B cell (primary cell): Measurements from ENCODE around the gene PHOSPHO1. TPM values are rescaled to one million over a fixed set of nuclear protein-coding genes. Genes with fewer than 3 reads are reported as not detected.
A peak's percentile ranks its signal among the peaks of the same experiment; 100 is the strongest.

ENCODE experiments used
- ATAC-seq: fragments of 200-7000 bp; cut with Tn5 transposase; one replicate; pipeline ENCODE4 v1.10.0; 2021; ENCODE audit warnings: low read depth, mild to moderate bottlenecking, moderate number of reproducible peaks, moderate library complexity
- CTCF ChIA-PET: fragments of 350-600 bp; sonication (Branson Sonifier 250); formaldehyde crosslinking; loops from one replicate; lab custom pipeline; 2021; ENCODE audit warnings: antibody characterized with exemption, inconsistent platforms; lab: Charles Lee
- POLR2A ChIA-PET: fragments of 350-600 bp; sonication (Branson Sonifier 250); formaldehyde crosslinking; loops from one replicate; lab custom pipeline; 2021; ENCODE audit warnings: antibody characterized with exemption; lab: Charles Lee
- DNase-seq: peaks from one replicate; pipeline ENCODE4 v3.0.0; 2013
- H2AFZ ChIP-seq: 2 replicates; pipeline ENCODE4 v1.6.1; 2012; ENCODE audit warnings: mild to moderate bottlenecking, low read depth, low read length; ENCODE audit not compliant: insufficient read depth, poor library complexity, severe bottlenecking
- H3K27ac ChIP-seq, 2 donors: 1 replicate in 1 of 2; 2 replicates in 1 of 2; pipeline ENCODE4 v1.5.1; 2012 to 2013; ENCODE audit warnings: low read length in 2 of 2, mild to moderate bottlenecking in 2 of 2, moderate library complexity in 1 of 2
- H3K27me3 ChIP-seq, 4 experiments: fragments of 200-600 bp in 1 of 4; sonication (generic) in 1 of 4; replicated peaks in 1 of 4; 1 replicate in 2 of 4; 2 replicates in 2 of 4; pipeline versions ENCODE4 v1.6.1 to v1.7.0; 2013 to 2016; ENCODE audit warnings: low read length in 3 of 4, mild to moderate bottlenecking in 2 of 4, mixed read lengths in 1 of 4, moderate library complexity in 1 of 4; ENCODE audit not compliant: insufficient read depth in 4 of 4, control insufficient read depth in 3 of 4; ENCODE audit errors: control extremely low read depth in 1 of 4
- H3K36me3 ChIP-seq, 2 experiments: replicated peaks in 1 of 2; 1 replicate in 1 of 2; 2 replicates in 1 of 2; pipeline versions ENCODE4 v1.6.1 to v1.7.1; 2013; ENCODE audit warnings: low read length in 1 of 2; ENCODE audit not compliant: insufficient read depth in 2 of 2, control insufficient read depth in 1 of 2; ENCODE audit errors: control extremely low read depth in 1 of 2, extremely low read depth in 1 of 2
- H3K4me1 ChIP-seq, 2 donors: fragments of 200-600 bp in 1 of 2; sonication (generic) in 1 of 2; 1 replicate in 1 of 2; 2 replicates in 1 of 2; pipeline versions ENCODE4 v1.5.1 to v1.6.1; 2013 to 2017; ENCODE audit warnings: low read length in 2 of 2; ENCODE audit not compliant: control insufficient read depth in 2 of 2, insufficient read depth in 2 of 2
- H3K4me2 ChIP-seq: replicated peaks from 2 replicates; pipeline ENCODE3; 2012; ENCODE audit warnings: mild to moderate bottlenecking, low read depth, low read length; ENCODE audit not compliant: poor library complexity, severe bottlenecking
- H3K4me3 ChIP-seq, 5 experiments: fragments of 200-600 bp in 1 of 5; sonication (generic) in 1 of 5; 1 replicate in 3 of 5; 2 replicates in 2 of 5; pipeline versions ENCODE4 v1.5.1 to v1.7.0; 2011 to 2016; ENCODE audit warnings: low read length in 4 of 5, mild to moderate bottlenecking in 4 of 5, low read depth in 2 of 5, control low read depth in 1 of 5, moderate library complexity in 1 of 5; ENCODE audit not compliant: insufficient read depth in 1 of 5; ENCODE audit errors: control extremely low read depth in 1 of 5, extremely low read depth in 1 of 5
- H3K79me2 ChIP-seq: fragments of 200-600 bp; sonication (generic); one replicate; pipeline ENCODE4 v1.6.0; 2016; ENCODE audit warnings: low read length; ENCODE audit not compliant: control insufficient read depth, insufficient read depth
- H3K9ac ChIP-seq: fragments of 200-600 bp; sonication (generic); 2 replicates; pipeline ENCODE4 v1.6.1; 2017; ENCODE audit warnings: mild to moderate bottlenecking, low read length, moderate library complexity
- H3K9me3 ChIP-seq, 3 donors: one replicate each; pipeline versions ENCODE4 v1.6.1 to v1.7.1; 2013; ENCODE audit warnings: low read length in 2 of 3; ENCODE audit not compliant: control insufficient read depth in 2 of 3, insufficient read depth in 1 of 3; ENCODE audit errors: control extremely low read depth in 1 of 3
- H4K20me1 ChIP-seq: 2 replicates; pipeline ENCODE4 v1.6.0; 2012; ENCODE audit warnings: mild to moderate bottlenecking, low read length; ENCODE audit not compliant: insufficient read depth, control insufficient read depth, poor library complexity, severe bottlenecking
- H3K27ac Mint-ChIP-seq: one replicate; pipeline ENCODE4 v1.8.0; 2021; ENCODE audit warnings: mixed read lengths
- H3K27me3 Mint-ChIP-seq: one replicate; pipeline ENCODE4 v1.8.0; 2021; ENCODE audit warnings: mixed read lengths
- H3K4me1 Mint-ChIP-seq: one replicate; pipeline ENCODE4 v1.8.0; 2021; ENCODE audit warnings: mixed read lengths
- H3K4me3 Mint-ChIP-seq: one replicate; pipeline ENCODE4 v1.8.0; 2021; ENCODE audit warnings: mixed read lengths
- H3K9me3 Mint-ChIP-seq: one replicate; pipeline ENCODE4 v1.8.0; 2022; ENCODE audit warnings: mixed read lengths; ENCODE audit not compliant: insufficient read depth
- EZH2 ChIP-seq: IDR thresholded peaks from 2 replicates; pipeline ENCODE4 v1.6.1; 2012; ENCODE audit warnings: borderline replicate concordance, low read depth, mild to moderate bottlenecking, moderate library complexity, low read length; ENCODE audit not compliant: insufficient read depth, poor library complexity, severe bottlenecking
- WGBS: methylation state at CpG from one replicate; pipeline ENCODE4 v1.1.5; 2013; ENCODE audit warnings: missing lambda C conversion rate; ENCODE audit not compliant: insufficient coverage; 5-methylcytosine and 5-hydroxymethylcytosine counted together
- intact Hi-C: fragments of 100-400 bp; cut with micrococcal nuclease; formaldehyde crosslinking; loops from one replicate; pipeline ENCODE4 v1.10.0; 2022
- polyA plus RNA-seq: library from polyadenylated mRNA; depleted of rRNA; stranded (reverse); fragments of >200 nt; gene quantifications from 2 replicates; pipeline ENCODE4 v1.2.3, GENCODE V29; 2012
- total RNA-seq, 2 donors: library from RNA; stranded (reverse); fragments of 120-200 nt in 1 of 2; gene quantifications; 1 replicate in 1 of 2; 2 replicates in 1 of 2; pipeline versions ENCODE4 v1.2.3 to v1.2.4, GENCODE V29; 2013 to 2022
- TF ChIP-seq, protein P1 (sequence below): fragments of 200-600 bp; IDR thresholded peaks from one replicate; pipeline ENCODE4 v1.8.0; 2022; ENCODE audit warnings: antibody characterized with exemption, mild to moderate bottlenecking

PHOSPHO1 gene
- total and polyA plus RNA-seq, 2 donors (not counting 1 experiment from before 2014, with no cell fraction given), result 0.15 TPM; not detected in 1

GRCh38 chr17:49197346-49197998 is 33.1 kb downstream of the PHOSPHO1 start:
- no peak for TF ChIP-seq EZH2
- TF ChIP-seq, protein P1, sequence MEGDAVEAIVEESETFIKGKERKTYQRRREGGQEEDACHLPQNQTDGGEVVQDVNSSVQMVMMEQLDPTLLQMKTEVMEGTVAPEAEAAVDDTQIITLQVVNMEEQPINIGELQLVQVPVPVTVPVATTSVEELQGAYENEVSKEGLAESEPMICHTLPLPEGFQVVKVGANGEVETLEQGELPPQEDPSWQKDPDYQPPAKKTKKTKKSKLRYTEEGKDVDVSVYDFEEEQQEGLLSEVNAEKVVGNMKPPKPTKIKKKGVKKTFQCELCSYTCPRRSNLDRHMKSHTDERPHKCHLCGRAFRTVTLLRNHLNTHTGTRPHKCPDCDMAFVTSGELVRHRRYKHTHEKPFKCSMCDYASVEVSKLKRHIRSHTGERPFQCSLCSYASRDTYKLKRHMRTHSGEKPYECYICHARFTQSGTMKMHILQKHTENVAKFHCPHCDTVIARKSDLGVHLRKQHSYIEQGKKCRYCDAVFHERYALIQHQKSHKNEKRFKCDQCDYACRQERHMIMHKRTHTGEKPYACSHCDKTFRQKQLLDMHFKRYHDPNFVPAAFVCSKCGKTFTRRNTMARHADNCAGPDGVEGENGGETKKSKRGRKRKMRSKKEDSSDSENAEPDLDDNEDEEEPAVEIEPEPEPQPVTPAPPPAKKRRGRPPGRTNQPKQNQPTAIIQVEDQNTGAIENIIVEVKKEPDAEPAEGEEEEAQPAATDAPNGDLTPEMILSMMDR, result no peak
- H3K4me3 Mint-ChIP-seq, result no peak overlapping the region
- no peak for ATAC-seq

DNA sequence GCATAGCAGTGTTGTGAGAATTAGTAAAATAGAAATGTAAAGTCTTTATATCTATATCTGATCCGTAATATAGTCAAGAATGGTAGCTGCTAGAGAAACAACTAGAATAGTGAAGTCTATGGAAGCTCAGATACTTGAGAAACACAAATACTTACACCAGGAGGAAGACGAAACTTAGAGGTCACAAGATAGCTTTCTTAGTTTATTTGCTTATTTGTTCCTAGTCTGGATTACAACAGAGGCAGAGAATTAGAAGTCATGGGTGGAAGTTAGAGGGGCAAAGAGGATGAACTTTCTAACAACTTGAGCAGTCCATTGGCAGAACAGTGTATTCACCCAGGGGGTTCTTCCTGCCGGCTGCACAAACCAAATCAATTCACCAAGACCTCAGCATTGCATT is 34.1 kb downstream of the PHOSPHO1 start:
- TF ChIP-seq EZH2, result no peak
- TF ChIP-seq, protein P1, result no peak
- Histone ChIP-seq H2AFZ (no peak overlapping the region), H3K36me3 (no peaks in the 10 kb centered on the region), H3K79me2 (no peaks in the 10 kb centered on the region), H4K20me1 (no peaks in the 10 kb centered on the region), H3K4me3 (no peak overlapping the region), H3K27me3 (no peaks in the 10 kb centered on the region), H3K9ac (no peak overlapping the region), H3K4me2 (no peak overlapping the region), H3K27ac (no peak overlapping the region), H3K4me1 (peaks cover 11 to 18% of the 10 kb centered on the region in 2 donors), H3K9me3 (no peaks in the 10 kb centered on the region)
- Mint-ChIP-seq H3K27me3 (no peaks in the 10 kb centered on the region), H3K9me3 (no peaks in the 10 kb centered on the region), H3K27ac (peak overlapping the region; percentile 5), H3K4me3 (no peak overlapping the region), H3K4me1 (peaks cover 28% of the 10 kb centered on the region)
- DNase-seq (no peak), ATAC-seq (no peak)
- CTCF ChIA-PET, result interaction anchor here (0.7 to 1.0 kb wide), 3 partner anchors 26 to 32 kb away, joined by 3 to 5 read pairs (median 4); no protein-coding TSS in a partner anchor
- POLR2A ChIA-PET, result no interaction called here
- WGBS, result no CpG with 5 or more reads among the region's 3 CpGs
- intact Hi-C loops, result loop anchor here (10.0 kb wide), 2 partner anchors 478 to 1092 kb away; partner anchors contain the start of genes CBX1, SNX11 and SPOP

More at GRCh38 chr17:49197346-49197998, 33.1 kb downstream of the PHOSPHO1 start:
- H3K27ac Mint-ChIP-seq, result peak overlapping the region; percentile 2
- intact Hi-C loops, result loop anchor here (10.0 kb wide), 2 partner anchors 477 to 1093 kb away; partner anchors contain the start of genes CBX1, SNX11 and SPOP
- H3K36me3 ChIP-seq, result no peaks in the 10 kb centered on the region
- H3K79me2 ChIP-seq, result no peaks in the 10 kb centered on the region
- no peak overlapping the region for H2AFZ ChIP-seq
- H3K27ac ChIP-seq, result no peak overlapping the region
- H3K4me3 ChIP-seq, result no peak overlapping the region
- no peak overlapping the region for H3K4me2 ChIP-seq
- no peaks in the 10 kb centered on the region for H4K20me1 ChIP-seq
- ChIA-PET CTCF (interaction anchor here (1.0 to 4.5 kb wide), 4 partner anchors 14 to 29 kb away, joined by 3 to 32 read pairs (median 6); no protein-coding TSS in a partner anchor), POLR2A (interaction anchor here (0.6 to 1.4 kb wide), 2 partner anchors 13 to 1080 kb away, joined by 3 to 4 read pairs; partner anchors contain the start of genes ABI3 and GNGT2)
- peaks cover 11 to 16% of the 10 kb centered on the region in 2 donors for H3K4me1 ChIP-seq
- no peak for DNase-seq
- peaks cover 22% of the 10 kb centered on the region for H3K4me1 Mint-ChIP-seq
- H3K9me3 ChIP-seq, result no peaks in the 10 kb centered on the region
- H3K9me3 Mint-ChIP-seq, result no peaks in the 10 kb centered on the region
- H3K27me3 Mint-ChIP-seq, result no peaks in the 10 kb centered on the region
- no peak overlapping the region for H3K9ac ChIP-seq
- H3K27me3 ChIP-seq, result no peaks in the 10 kb centered on the region
- WGBS, result 68% methylated on average over 4 of the region's 5 CpGs
